Nephron progenitor cell (in vitro differentiated cells): ENCODE results near the gene ZNF829.

Experiments used
- DNase-seq: peaks from one replicate; pipeline ENCODE4 v3.0.0; 2021
- H3K27ac Mint-ChIP-seq: 2 replicates; pipeline ENCODE4 v1.8.0; 2021; ENCODE audit warnings: mild to moderate bottlenecking, moderate library complexity, mixed read lengths
- H3K27me3 Mint-ChIP-seq: 2 replicates; pipeline ENCODE4 v1.8.0; 2021; ENCODE audit warnings: mild to moderate bottlenecking, low read depth, mixed read lengths; ENCODE audit not compliant: poor library complexity
- H3K36me3 Mint-ChIP-seq: 2 replicates; pipeline ENCODE4 v1.8.0; 2021; ENCODE audit warnings: low read depth, mixed read lengths
- H3K4me1 Mint-ChIP-seq: 2 replicates; pipeline ENCODE4 v1.8.0; 2021; ENCODE audit warnings: mixed read lengths
- H3K4me3 Mint-ChIP-seq: 2 replicates; pipeline ENCODE4 v1.8.0; 2021; ENCODE audit warnings: mild to moderate bottlenecking, moderate library complexity, mixed read lengths
- H3K9me3 Mint-ChIP-seq: 2 replicates; pipeline ENCODE4 v1.8.0; 2021; ENCODE audit warnings: mild to moderate bottlenecking, moderate library complexity, mixed read lengths
- CTCF ChIP-seq: fragments of 200-600 bp; sonication (generic); IDR thresholded peaks from 2 replicates; pipeline ENCODE4 v1.5.0; 2021; ENCODE audit warnings: antibody characterized with exemption

The ZNF829 gene

GRCh38 chr19:36931684-36932083 lies 15.6 kb upstream of the ZNF829 start:
- Mint-ChIP-seq H3K4me1 (no peaks in the 10 kb centered on the region), H3K9me3 (peaks cover 89% of the 10 kb centered on the region), H3K27ac (no peak overlapping the region), H3K4me3 (no peak overlapping the region), H3K36me3 (peaks cover 93% of the 10 kb centered on the region), H3K27me3 (no peaks in the 10 kb centered on the region)
- DNase-seq = no peak
- no peak for TF ChIP-seq CTCF

- no peak for DNase-seq
- Mint-ChIP-seq H3K4me1 (peaks cover 23% of the 10 kb centered on the region), H3K4me3 (peak overlapping the region; percentile 96), H3K27ac (no peak overlapping the region), H3K9me3 (peaks cover 91% of the 10 kb centered on the region), H3K36me3 (peaks cover 96% of the 10 kb centered on the region), H3K27me3 (no peaks in the 10 kb centered on the region)
- TF ChIP-seq CTCF = no peak
These were observed 2.0 kb upstream of the ZNF829 start for GRCh38 chr19:36918090-36918489.

- H3K4me3 Mint-ChIP-seq = peak overlapping the region; percentile 96
- peaks cover 96% of the 10 kb centered on the region for H3K36me3 Mint-ChIP-seq
- no peak for TF ChIP-seq CTCF
- H3K27ac Mint-ChIP-seq = peak overlapping the region; percentile 92
- no peaks in the 10 kb centered on the region for H3K27me3 Mint-ChIP-seq
- peaks cover 23% of the 10 kb centered on the region for H3K4me1 Mint-ChIP-seq
- H3K9me3 Mint-ChIP-seq = peaks cover 92% of the 10 kb centered on the region
- DNase-seq = no peak
These were observed 900 bp upstream of the ZNF829 start for GRCh38 chr19:36916991-36917390.

- Mint-ChIP-seq H3K27me3 (peaks cover 5% of the 10 kb centered on the region), H3K27ac (no peak overlapping the region), H3K4me3 (no peak overlapping the region), H3K4me1 (no peaks in the 10 kb centered on the region), H3K36me3 (peaks cover 100% of the 10 kb centered on the region), H3K9me3 (peaks cover 98% of the 10 kb centered on the region)
- no peak for TF ChIP-seq CTCF
- no peak for DNase-seq
These were observed 17.7 kb downstream of the ZNF829 start for GRCh38 chr19:36898422-36898821.

GRCh38 chr19:36894849-36895383 lies 21.2 kb downstream of the ZNF829 start:
- H3K9me3 Mint-ChIP-seq = peaks cover 97% of the 10 kb centered on the region
- H3K27ac Mint-ChIP-seq = no peak overlapping the region
- no peaks in the 10 kb centered on the region for H3K4me1 Mint-ChIP-seq
- no peak overlapping the region for H3K4me3 Mint-ChIP-seq
- H3K36me3 Mint-ChIP-seq = peaks cover 100% of the 10 kb centered on the region
- TF ChIP-seq CTCF = no peak
- DNase-seq = no peak
- H3K27me3 Mint-ChIP-seq = peaks cover 5% of the 10 kb centered on the region

- H3K4me3 Mint-ChIP-seq = no peak overlapping the region
- H3K36me3 Mint-ChIP-seq = peaks cover 100% of the 10 kb centered on the region
- TF ChIP-seq CTCF = no peak
- H3K27me3 Mint-ChIP-seq = peaks cover 5% of the 10 kb centered on the region
- H3K4me1 Mint-ChIP-seq = no peaks in the 10 kb centered on the region
- H3K27ac Mint-ChIP-seq = no peak overlapping the region
- DNase-seq = no peak
- peaks cover 99% of the 10 kb centered on the region for H3K9me3 Mint-ChIP-seq
These were observed 24.2 kb downstream of the ZNF829 start for GRCh38 chr19:36891768-36892357.
